Panc1 (cell line): ENCODE results near the gene AMIGO1. TPM values are rescaled to one million over a fixed set of nuclear protein-coding genes. Genes with fewer than 3 reads are reported as not detected.

ENCODE experiments used
- ATAC-seq: fragments of 200-7000 bp; cut with Tn5 transposase; 2 replicates; pipeline ENCODE4 v1.9.1; 2020; ENCODE audit warnings: mild to moderate bottlenecking, moderate library complexity
- BruUV-seq: library from RNA; stranded (reverse); fragments of 400-500 nt; replicated peaks from 2 replicates; lab custom pipeline; 2021; lab: Mats Ljungman, UMichigan
- CTCF ChIA-PET: fragments of 300-600 bp; sonication (Branson Sonifier 250); formaldehyde crosslinking; loops from one replicate; lab custom pipeline; 2022; ENCODE audit warnings: antibody characterized with exemption; lab: Charles Lee
- POLR2A ChIA-PET: fragments of 300-600 bp; sonication (Branson Sonifier 250); formaldehyde crosslinking; loops from one replicate; lab custom pipeline; 2022; ENCODE audit warnings: antibody characterized with exemption; lab: Charles Lee
- DNase-seq: peaks from one replicate; pipeline ENCODE4 v3.0.0-alpha.2; 2010; ENCODE audit warnings: low read depth, low spot score
- H3K27ac ChIP-seq: 2 replicates; pipeline ENCODE4 v1.5.1; 2011; ENCODE audit warnings: mild to moderate bottlenecking, low read length, inconsistent platforms
- H3K27me3 ChIP-seq: fragments of 200-500 bp; sonication (Bioruptor generic); 2 replicates; pipeline ENCODE4 v1.6.0; 2014; ENCODE audit warnings: low read length, inconsistent platforms; ENCODE audit not compliant: control insufficient read depth, insufficient read depth
- H3K36me3 ChIP-seq: fragments of 200-500 bp; sonication (Bioruptor generic); 2 replicates; pipeline ENCODE4 v1.5.1; 2014; ENCODE audit warnings: inconsistent platforms, mild to moderate bottlenecking, low read length, moderate library complexity; ENCODE audit not compliant: control insufficient read depth, insufficient read depth
- H3K4me1 ChIP-seq: 2 replicates; pipeline ENCODE4 v1.5.1; 2011; ENCODE audit warnings: inconsistent platforms, mild to moderate bottlenecking, low read length, moderate library complexity; ENCODE audit not compliant: control insufficient read depth, insufficient read depth
- H3K4me3 ChIP-seq, 2 experiments: 2 replicates each; pipeline ENCODE4 v1.5.1; 2011 to 2012; ENCODE audit warnings: low read depth in 2 of 2, low read length in 2 of 2, mild to moderate bottlenecking in 2 of 2, inconsistent platforms in 1 of 2, moderate library complexity in 1 of 2
- H3K9me3 ChIP-seq: fragments of 200-500 bp; sonication (Bioruptor generic); 2 replicates; pipeline ENCODE4 v1.5.1; 2014; ENCODE audit warnings: low read depth, mild to moderate bottlenecking, inconsistent platforms, low read length, moderate library complexity; ENCODE audit not compliant: control insufficient read depth, insufficient read depth
- POLR2AphosphoS5 ChIP-seq: IDR thresholded peaks from 2 replicates; pipeline ENCODE4 v1.6.1; 2012; ENCODE audit warnings: mild to moderate bottlenecking, low read depth, low read length, moderate library complexity
- SIN3A ChIP-seq: IDR thresholded peaks from 2 replicates; pipeline ENCODE4 v1.6.1; 2012; ENCODE audit warnings: low read depth, mild to moderate bottlenecking, low read length, moderate library complexity, borderline replicate concordance; ENCODE audit not compliant: insufficient read depth
- TCF7L2 ChIP-seq: IDR thresholded peaks from 2 replicates; pipeline ENCODE4 v1.6.1; 2011; ENCODE audit warnings: mild to moderate bottlenecking, low read depth, low read length, inconsistent platforms
- in situ Hi-C: cut with HindIII; loops from 2 replicates; pipeline ENCODE4 v1.10.0; 2016; ENCODE audit warnings: low sequenced_read_pairs, low pct_unique_long_range_greater_than_20kb
- intact Hi-C: fragments of 100-400 bp; cut with micrococcal nuclease; formaldehyde crosslinking; loops from one replicate; pipeline ENCODE4 v1.10.0; 2022; ENCODE audit not compliant: unreplicated experiment
- total RNA-seq: library from RNA; stranded (reverse); gene quantifications from one replicate; pipeline ENCODE4 v1.2.1, GENCODE V29; 2021; ENCODE audit not compliant: unreplicated experiment
- TF ChIP-seq, protein P1 (sequence below): fragments of 450-650 bp; IDR thresholded peaks from 2 replicates; pipeline ENCODE4 v1.5.1; 2017; ENCODE audit warnings: mild to moderate bottlenecking
- TF ChIP-seq, protein P2 (sequence below), 2 experiments: IDR thresholded peaks; 2 replicates each; pipeline ENCODE4 v1.6.1; 2011 to 2012; ENCODE audit warnings: low read depth in 2 of 2, control low read depth in 1 of 2, low read length in 1 of 2, mild to moderate bottlenecking in 1 of 2, moderate library complexity in 1 of 2; ENCODE audit not compliant: insufficient read depth in 1 of 2

Gene AMIGO1
- total RNA-seq, 1 experiment from 2014 or later: 0.64 TPM

DNA sequence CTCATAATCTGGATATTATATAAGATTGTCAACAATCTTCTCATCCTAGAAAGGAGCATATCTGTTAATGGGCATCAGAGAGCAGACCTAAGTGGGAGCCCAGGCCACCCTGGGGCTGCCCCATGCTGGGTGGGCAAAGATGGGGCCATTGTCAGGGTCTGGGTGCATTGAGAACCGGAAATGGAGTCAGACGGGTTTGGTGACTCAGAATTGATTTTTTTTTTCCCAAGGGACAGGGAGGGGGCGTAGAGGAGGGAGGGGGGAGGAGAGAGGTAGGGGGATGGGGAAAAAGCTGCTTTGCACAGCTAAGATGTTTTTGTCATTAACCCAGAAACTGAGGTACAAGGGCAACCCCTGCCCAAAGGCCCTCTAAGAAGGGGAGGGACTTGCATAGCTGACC lies 24.5 kb downstream of the AMIGO1 start:
- DNase-seq (no peak), ATAC-seq (no peak)
- H3K27me3 ChIP-seq: no peaks in the 10 kb centered on the region
- H3K4me3 ChIP-seq: peak overlapping the region; percentile 69 to 81
- H3K4me1 ChIP-seq: peaks cover 3% of the 10 kb centered on the region; the same call in 1 of the 2 replicates
- in situ Hi-C loops (no loop called here), intact Hi-C loops (no loop called here)
- TF ChIP-seq SIN3A (no peak), TCF7L2 (no peak), POLR2AphosphoS5 (no peak)
- TF ChIP-seq, protein P1, sequence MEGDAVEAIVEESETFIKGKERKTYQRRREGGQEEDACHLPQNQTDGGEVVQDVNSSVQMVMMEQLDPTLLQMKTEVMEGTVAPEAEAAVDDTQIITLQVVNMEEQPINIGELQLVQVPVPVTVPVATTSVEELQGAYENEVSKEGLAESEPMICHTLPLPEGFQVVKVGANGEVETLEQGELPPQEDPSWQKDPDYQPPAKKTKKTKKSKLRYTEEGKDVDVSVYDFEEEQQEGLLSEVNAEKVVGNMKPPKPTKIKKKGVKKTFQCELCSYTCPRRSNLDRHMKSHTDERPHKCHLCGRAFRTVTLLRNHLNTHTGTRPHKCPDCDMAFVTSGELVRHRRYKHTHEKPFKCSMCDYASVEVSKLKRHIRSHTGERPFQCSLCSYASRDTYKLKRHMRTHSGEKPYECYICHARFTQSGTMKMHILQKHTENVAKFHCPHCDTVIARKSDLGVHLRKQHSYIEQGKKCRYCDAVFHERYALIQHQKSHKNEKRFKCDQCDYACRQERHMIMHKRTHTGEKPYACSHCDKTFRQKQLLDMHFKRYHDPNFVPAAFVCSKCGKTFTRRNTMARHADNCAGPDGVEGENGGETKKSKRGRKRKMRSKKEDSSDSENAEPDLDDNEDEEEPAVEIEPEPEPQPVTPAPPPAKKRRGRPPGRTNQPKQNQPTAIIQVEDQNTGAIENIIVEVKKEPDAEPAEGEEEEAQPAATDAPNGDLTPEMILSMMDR: no peak
- TF ChIP-seq, protein P2, sequence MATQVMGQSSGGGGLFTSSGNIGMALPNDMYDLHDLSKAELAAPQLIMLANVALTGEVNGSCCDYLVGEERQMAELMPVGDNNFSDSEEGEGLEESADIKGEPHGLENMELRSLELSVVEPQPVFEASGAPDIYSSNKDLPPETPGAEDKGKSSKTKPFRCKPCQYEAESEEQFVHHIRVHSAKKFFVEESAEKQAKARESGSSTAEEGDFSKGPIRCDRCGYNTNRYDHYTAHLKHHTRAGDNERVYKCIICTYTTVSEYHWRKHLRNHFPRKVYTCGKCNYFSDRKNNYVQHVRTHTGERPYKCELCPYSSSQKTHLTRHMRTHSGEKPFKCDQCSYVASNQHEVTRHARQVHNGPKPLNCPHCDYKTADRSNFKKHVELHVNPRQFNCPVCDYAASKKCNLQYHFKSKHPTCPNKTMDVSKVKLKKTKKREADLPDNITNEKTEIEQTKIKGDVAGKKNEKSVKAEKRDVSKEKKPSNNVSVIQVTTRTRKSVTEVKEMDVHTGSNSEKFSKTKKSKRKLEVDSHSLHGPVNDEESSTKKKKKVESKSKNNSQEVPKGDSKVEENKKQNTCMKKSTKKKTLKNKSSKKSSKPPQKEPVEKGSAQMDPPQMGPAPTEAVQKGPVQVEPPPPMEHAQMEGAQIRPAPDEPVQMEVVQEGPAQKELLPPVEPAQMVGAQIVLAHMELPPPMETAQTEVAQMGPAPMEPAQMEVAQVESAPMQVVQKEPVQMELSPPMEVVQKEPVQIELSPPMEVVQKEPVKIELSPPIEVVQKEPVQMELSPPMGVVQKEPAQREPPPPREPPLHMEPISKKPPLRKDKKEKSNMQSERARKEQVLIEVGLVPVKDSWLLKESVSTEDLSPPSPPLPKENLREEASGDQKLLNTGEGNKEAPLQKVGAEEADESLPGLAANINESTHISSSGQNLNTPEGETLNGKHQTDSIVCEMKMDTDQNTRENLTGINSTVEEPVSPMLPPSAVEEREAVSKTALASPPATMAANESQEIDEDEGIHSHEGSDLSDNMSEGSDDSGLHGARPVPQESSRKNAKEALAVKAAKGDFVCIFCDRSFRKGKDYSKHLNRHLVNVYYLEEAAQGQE (IDR thresholded peaks at IDR 0.05; ENCODE audit: insufficient read depth in 1 of 2, low read depth in 2 of 2, low read length in 1 of 2): no peak
- no TSS peak for BruUV-seq
- H3K9me3 ChIP-seq: no peaks in the 10 kb centered on the region
- ChIA-PET POLR2A (no interaction called here), CTCF (interaction anchor here (1.3 kb wide), 1 partner anchor 9 kb away, joined by 3 read pairs; the partner anchor contains the start of gene CYB561D1)
- H3K27ac ChIP-seq: peak overlapping the region; percentile 70; the same call in 1 of the 2 replicates
- H3K36me3 ChIP-seq: no peaks in the 10 kb centered on the region

DNA sequence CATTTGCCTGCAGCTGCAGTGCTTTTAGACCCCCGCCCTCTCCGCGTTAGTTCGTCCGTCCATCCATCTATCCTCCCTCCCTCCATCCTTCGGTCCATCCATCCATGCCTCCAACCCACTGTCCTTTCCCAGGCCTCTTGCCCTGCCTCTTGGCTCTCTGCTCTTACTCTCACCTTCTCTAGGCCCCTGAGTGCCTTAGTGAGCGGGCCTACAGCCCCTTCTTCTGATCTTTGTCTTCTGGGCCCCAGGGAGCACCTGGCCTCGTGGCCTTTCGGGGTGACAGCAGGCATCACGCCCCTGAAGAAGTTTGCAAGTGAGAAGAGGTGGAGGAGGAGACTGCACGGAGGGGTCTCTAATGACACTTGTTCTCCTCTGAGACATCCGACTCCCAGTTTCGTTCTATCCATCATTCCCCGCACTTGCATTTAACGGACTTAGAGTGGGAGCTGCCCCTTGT lies 25.0 kb downstream of the AMIGO1 start:
- ChIA-PET POLR2A (no interaction called here), CTCF (interaction anchor here (0.6 kb wide), 1 partner anchor 207 kb away, joined by 7 read pairs; no protein-coding TSS in a partner anchor)
- Histone ChIP-seq H3K27me3 (no peaks in the 10 kb centered on the region), H3K4me1 (peaks cover 3% of the 10 kb centered on the region; the same call in 1 of the 2 replicates), H3K27ac (peak overlapping the region; percentile 70), H3K36me3 (no peaks in the 10 kb centered on the region), H3K9me3 (no peaks in the 10 kb centered on the region), H3K4me3 (peak overlapping the region; percentile 69 to 81)
- in situ Hi-C loops: no loop called here
- ATAC-seq (peak; percentile 27; the same call in 1 of the 2 replicates), DNase-seq (no peak)
- TF ChIP-seq, protein P1: no peak
- TF ChIP-seq, protein P2 (IDR thresholded peaks at IDR 0.05; ENCODE audit: insufficient read depth in 1 of 2, low read depth in 2 of 2, low read length in 1 of 2): no peak
- TF ChIP-seq SIN3A (no peak), TCF7L2 (no peak), POLR2AphosphoS5 (no peak)
- BruUV-seq: TSS peak; percentile 85
- intact Hi-C loops: no loop called here
